HG02981 (cell line): ENCODE data around the gene GOLGA6L2.
"Not testable (repeated sequence)": the region's sequence is repeated elsewhere in the genome, so short reads cannot be mapped to it uniquely, and the experiment has no call there.

ENCODE experiments used
- ATAC-seq: cut with Tn5 transposase; IDR thresholded peaks from one replicate; pipeline ENCODE4 v1.9.1; 2021; ENCODE audit warnings: mild to moderate bottlenecking, moderate library complexity; ENCODE audit not compliant: unreplicated experiment

The GOLGA6L2 gene

GRCh38 chr15:23424111-23424904, 22.7 kb downstream of the GOLGA6L2 start:
- no peak for ATAC-seq

GRCh38 chr15:23422946-23423708, 23.9 kb downstream of the GOLGA6L2 start:
- ATAC-seq: no peak

- ATAC-seq: no peak
Measured at GRCh38 chr15:23422099-23422945, 24.7 kb downstream of the GOLGA6L2 start.

- no peak for ATAC-seq
Measured at GRCh38 chr15:23420806-23421575, 26.1 kb downstream of the GOLGA6L2 start.

GRCh38 chr15:23416349-23417276, 30.4 kb downstream of the GOLGA6L2 start:
- no peak for ATAC-seq

GRCh38 chr15:23415866-23416265, 31.2 kb downstream of the GOLGA6L2 start:
- not testable (repeated sequence) for ATAC-seq

- ATAC-seq: no peak
Measured at GRCh38 chr15:23415321-23415865, 31.6 kb downstream of the GOLGA6L2 start.

- ATAC-seq: not testable (repeated sequence)
Measured at GRCh38 chr15:23412881-23413600, 34.0 kb downstream of the GOLGA6L2 start.

- no peak for ATAC-seq
Measured at GRCh38 chr15:23411841-23412240, 35.2 kb downstream of the GOLGA6L2 start.

- no peak for ATAC-seq
Measured at GRCh38 chr15:23403550-23403949, 43.5 kb downstream of the GOLGA6L2 start.

- no peak for ATAC-seq
Measured at GRCh38 chr15:23402544-23402943, 44.5 kb downstream of the GOLGA6L2 start.

- no peak for ATAC-seq
Measured at GRCh38 chr15:23402140-23402539, 44.9 kb downstream of the GOLGA6L2 start.

- no peak for ATAC-seq
Measured at GRCh38 chr15:23401627-23402026, 45.4 kb downstream of the GOLGA6L2 start.

- ATAC-seq: not testable (repeated sequence)
Measured at GRCh38 chr15:23399207-23399606, 47.8 kb downstream of the GOLGA6L2 start.

GRCh38 chr15:23398357-23398756, 48.7 kb downstream of the GOLGA6L2 start:
- not testable (repeated sequence) for ATAC-seq

GRCh38 chr15:23397779-23398178, 49.3 kb downstream of the GOLGA6L2 start:
- ATAC-seq: no peak

- no peak for ATAC-seq
Measured at GRCh38 chr15:23395832-23396231, 51.2 kb downstream of the GOLGA6L2 start.

GRCh38 chr15:23395030-23395692, 51.9 kb downstream of the GOLGA6L2 start:
- ATAC-seq: no peak
